Osteocyte (in vitro differentiated cells): ENCODE measurements around the gene MMADHC. TPM values are rescaled to one million over a fixed set of nuclear protein-coding genes. Genes with fewer than 3 reads are reported as not detected.

Experiments used
- DNase-seq: peaks from one replicate; pipeline ENCODE4 v3.0.0; 2021; ENCODE audit warnings: mixed read lengths; ENCODE audit not compliant: unreplicated experiment; ENCODE audit errors: extremely low spot score
- H3K27ac Mint-ChIP-seq: one replicate; pipeline ENCODE4 v1.8.0; 2021; ENCODE audit warnings: mild to moderate bottlenecking, mixed read lengths; ENCODE audit not compliant: unreplicated experiment
- H3K27me3 Mint-ChIP-seq: one replicate; pipeline ENCODE4 v1.8.0; 2021; ENCODE audit warnings: mixed read lengths; ENCODE audit not compliant: unreplicated experiment
- H3K36me3 Mint-ChIP-seq: one replicate; pipeline ENCODE4 v1.8.0; 2021; ENCODE audit warnings: mixed read lengths; ENCODE audit not compliant: unreplicated experiment
- H3K4me1 Mint-ChIP-seq: one replicate; pipeline ENCODE4 v1.8.0; 2021; ENCODE audit warnings: mixed read lengths; ENCODE audit not compliant: unreplicated experiment
- H3K4me3 Mint-ChIP-seq: one replicate; pipeline ENCODE4 v1.8.0; 2021; ENCODE audit warnings: mild to moderate bottlenecking, moderate library complexity, mixed read lengths; ENCODE audit not compliant: unreplicated experiment
- H3K9me3 Mint-ChIP-seq: one replicate; pipeline ENCODE4 v1.8.0; 2021; ENCODE audit warnings: mixed read lengths; ENCODE audit not compliant: unreplicated experiment
- CTCF ChIP-seq: fragments of 200-600 bp; sonication (generic); IDR thresholded peaks from 2 replicates; pipeline ENCODE4 v1.5.0; 2021; ENCODE audit warnings: antibody characterized with exemption, mild to moderate bottlenecking, moderate library complexity
- total RNA-seq: library from RNA; stranded (reverse); gene quantifications from 2 replicates; pipeline ENCODE4 v1.2.1, GENCODE V29; 2021

Gene MMADHC
- total RNA-seq, 1 donor from 2014 or later: 96.6 TPM

GRCh38 chr2:149585166-149585885 lies 2.2 kb downstream of the MMADHC start:
- H3K36me3 Mint-ChIP-seq: peaks cover 38% of the 10 kb centered on the region
- DNase-seq: no peak
- H3K4me1 Mint-ChIP-seq: peaks cover 55% of the 10 kb centered on the region

GRCh38 chr2:149579972-149580882 lies 7.3 kb downstream of the MMADHC start:
- H3K9me3 Mint-ChIP-seq: no peaks in the 10 kb centered on the region
- no peaks in the 10 kb centered on the region for H3K27me3 Mint-ChIP-seq
- peak overlapping the region; percentile 7 for H3K27ac Mint-ChIP-seq
- no peak for TF ChIP-seq CTCF
- no peak for DNase-seq
- H3K4me3 Mint-ChIP-seq: no peak overlapping the region
- H3K36me3 Mint-ChIP-seq: peaks cover 70% of the 10 kb centered on the region
- peaks cover 40% of the 10 kb centered on the region for H3K4me1 Mint-ChIP-seq

More at GRCh38 chr2:149585166-149585885, 2.2 kb downstream of the MMADHC start:
- H3K27me3 Mint-ChIP-seq: no peaks in the 10 kb centered on the region
- no peaks in the 10 kb centered on the region for H3K9me3 Mint-ChIP-seq
- H3K27ac Mint-ChIP-seq: no peak overlapping the region
- TF ChIP-seq CTCF: no peak
- H3K4me3 Mint-ChIP-seq: peak overlapping the region; percentile 99

GRCh38 chr2:149577269-149577668 lies 10.3 kb downstream of the MMADHC start:
- Mint-ChIP-seq H3K9me3 (no peaks in the 10 kb centered on the region), H3K4me1 (peaks cover 22% of the 10 kb centered on the region), H3K4me3 (no peak overlapping the region), H3K27ac (peak overlapping the region; percentile 49), H3K27me3 (no peaks in the 10 kb centered on the region), H3K36me3 (peaks cover 62% of the 10 kb centered on the region)
- no peak for TF ChIP-seq CTCF
- no peak for DNase-seq

GRCh38 chr2:149575752-149576151 lies 11.8 kb downstream of the MMADHC start:
- Mint-ChIP-seq H3K27me3 (no peaks in the 10 kb centered on the region), H3K36me3 (peaks cover 57% of the 10 kb centered on the region), H3K4me3 (no peak overlapping the region), H3K9me3 (no peaks in the 10 kb centered on the region), H3K4me1 (peaks cover 19% of the 10 kb centered on the region), H3K27ac (no peak overlapping the region)
- no peak for DNase-seq
- TF ChIP-seq CTCF: no peak

GRCh38 chr2:149575277-149575676 lies 12.3 kb downstream of the MMADHC start:
- no peak overlapping the region for H3K27ac Mint-ChIP-seq
- no peak overlapping the region for H3K4me3 Mint-ChIP-seq
- H3K4me1 Mint-ChIP-seq: peaks cover 15% of the 10 kb centered on the region
- TF ChIP-seq CTCF: no peak
- no peak for DNase-seq
- no peaks in the 10 kb centered on the region for H3K9me3 Mint-ChIP-seq
- peaks cover 53% of the 10 kb centered on the region for H3K36me3 Mint-ChIP-seq
- no peaks in the 10 kb centered on the region for H3K27me3 Mint-ChIP-seq
